Breast epithelium (tissue), 4 donors: ENCODE measurements around the gene F10. TPM values are rescaled to one million over a fixed set of nuclear protein-coding genes. Genes with fewer than 3 reads are reported as not detected.

ENCODE experiments used
- DNase-seq, 2 donors: peaks; one replicate each; pipeline ENCODE4 v3.0.0-alpha.2; 2019; ENCODE audit warnings: low spot score in 2 of 2
- H3K27ac ChIP-seq, 2 donors: fragments of 200-600 bp; sonication (generic) in 1 of 2; one replicate each; pipeline ENCODE4 v1.5.1; 2016 to 2019; ENCODE audit warnings: mild to moderate bottlenecking in 1 of 2
- H3K27me3 ChIP-seq, 2 donors: fragments of 200-600 bp; sonication (generic) in 1 of 2; one replicate each; pipeline versions ENCODE4 v1.5.1 to v1.6.0; 2017 to 2019; ENCODE audit warnings: control low read depth in 1 of 2, mild to moderate bottlenecking in 1 of 2
- H3K36me3 ChIP-seq: fragments of 200-600 bp; one replicate; pipeline ENCODE4 v1.5.1; 2019
- H3K4me1 ChIP-seq, 2 donors: fragments of 200-600 bp; sonication (generic); one replicate each; pipeline ENCODE4 v1.5.1; 2016 to 2019; ENCODE audit warnings: control low read depth in 1 of 2
- H3K4me3 ChIP-seq, 3 donors: fragments of 200-600 bp; sonication (generic); 1 replicate in 2 of 3; 2 replicates in 1 of 3; pipeline ENCODE4 v1.5.1; 2016 to 2019; ENCODE audit warnings: mild to moderate bottlenecking in 3 of 3, moderate library complexity in 2 of 3
- H3K9me3 ChIP-seq, 2 donors: fragments of 200-600 bp; sonication (generic) in 1 of 2; one replicate each; pipeline ENCODE4 v1.5.1; 2016 to 2019; ENCODE audit warnings: control low read depth in 1 of 2
- CTCF ChIP-seq, 3 donors: fragments of 450-650 bp; IDR thresholded peaks; one replicate each; pipeline ENCODE4 v1.5.1; 2016 to 2017; ENCODE audit warnings: antibody characterized with exemption in 3 of 3, mild to moderate bottlenecking in 3 of 3, moderate library complexity in 3 of 3
- POLR2A ChIP-seq: fragments of 450-650 bp; IDR thresholded peaks from one replicate; pipeline ENCODE4 v1.6.1; 2016; ENCODE audit warnings: antibody characterized with exemption, mild to moderate bottlenecking, moderate library complexity
- POLR2AphosphoS5 ChIP-seq, 3 donors: sonication (generic); formaldehyde crosslinking; IDR thresholded peaks; one replicate each; pipeline ENCODE4 v1.6.1; 2017; ENCODE audit warnings: antibody characterized with exemption in 3 of 3
- intact Hi-C: fragments of 100-400 bp; cut with DNase I; formaldehyde crosslinking; loops from one replicate; pipeline ENCODE4 v1.15.1; 2023; ENCODE audit warnings: low total_unique reads
- total RNA-seq, 3 donors: library from RNA; depleted of rRNA; stranded (reverse); fragments of >200 nt; gene quantifications; one replicate each; pipeline ENCODE4 v1.1.0, GENCODE V29; 2016

F10 gene
- total RNA-seq, 3 donors from 2014 or later: 5.1 to 63.2 (median 8.2) TPM

GRCh38 chr13:113171250-113172125 lies 48.9 kb downstream of the F10 start:
- intact Hi-C loops: no loop called here
- H3K27ac ChIP-seq: no peak overlapping the region
- no peaks in the 10 kb centered on the region for H3K9me3 ChIP-seq
- TF ChIP-seq CTCF (IDR thresholded peaks at IDR 0.05): no peak
- no peak for TF ChIP-seq POLR2A
- no peak for TF ChIP-seq POLR2AphosphoS5 (IDR thresholded peaks at IDR 0.05)
- no peaks in the 10 kb centered on the region for H3K27me3 ChIP-seq
- no peaks in the 10 kb centered on the region for H3K4me1 ChIP-seq
- H3K36me3 ChIP-seq: peaks cover 3% of the 10 kb centered on the region
- H3K4me3 ChIP-seq: no peak overlapping the region
- DNase-seq: no peak

GRCh38 chr13:113172419-113172926 lies 49.9 kb downstream of the F10 start:
- H3K4me3 ChIP-seq: no peak overlapping the region

GRCh38 chr13:113176280-113176679 lies 53.7 kb downstream of the F10 start:
- peaks cover 19% of the 10 kb centered on the region for H3K36me3 ChIP-seq
- DNase-seq: no peak
- TF ChIP-seq POLR2A (no peak), CTCF (IDR thresholded peaks at IDR 0.05) (no peak), POLR2AphosphoS5 (IDR thresholded peaks at IDR 0.05) (no peak)
- H3K4me3 ChIP-seq: no peak overlapping the region
- no peaks in the 10 kb centered on the region for H3K4me1 ChIP-seq
- H3K27ac ChIP-seq: no peak overlapping the region
- intact Hi-C loops: no loop called here
- H3K27me3 ChIP-seq: no peaks in the 10 kb centered on the region
- no peaks in the 10 kb centered on the region for H3K9me3 ChIP-seq

More at GRCh38 chr13:113172419-113172926, 49.9 kb downstream of the F10 start:
- peaks cover 3% of the 10 kb centered on the region for H3K36me3 ChIP-seq
- no peaks in the 10 kb centered on the region for H3K4me1 ChIP-seq
- H3K9me3 ChIP-seq: no peaks in the 10 kb centered on the region
- intact Hi-C loops: no loop called here
- H3K27ac ChIP-seq: no peak overlapping the region
- TF ChIP-seq POLR2AphosphoS5 (IDR thresholded peaks at IDR 0.05) (no peak), POLR2A (no peak), CTCF (IDR thresholded peaks at IDR 0.05) (no peak)
- no peaks in the 10 kb centered on the region for H3K27me3 ChIP-seq
- DNase-seq: no peak

- intact Hi-C loops: no loop called here
- TF ChIP-seq POLR2A (no peak), CTCF (IDR thresholded peaks at IDR 0.05) (no peak), POLR2AphosphoS5 (IDR thresholded peaks at IDR 0.05) (no peak)
- H3K4me3 ChIP-seq: no peak overlapping the region
- H3K9me3 ChIP-seq: no peaks in the 10 kb centered on the region
- no peak overlapping the region for H3K27ac ChIP-seq
- H3K36me3 ChIP-seq: peaks cover 19% of the 10 kb centered on the region
- no peaks in the 10 kb centered on the region for H3K4me1 ChIP-seq
- H3K27me3 ChIP-seq: no peaks in the 10 kb centered on the region
- no peak for DNase-seq
Observed at GRCh38 chr13:113176822-113177221, 54.2 kb downstream of the F10 start.
